ENCODE results near the gene FAM234B.

The FAM234B gene, protein sequence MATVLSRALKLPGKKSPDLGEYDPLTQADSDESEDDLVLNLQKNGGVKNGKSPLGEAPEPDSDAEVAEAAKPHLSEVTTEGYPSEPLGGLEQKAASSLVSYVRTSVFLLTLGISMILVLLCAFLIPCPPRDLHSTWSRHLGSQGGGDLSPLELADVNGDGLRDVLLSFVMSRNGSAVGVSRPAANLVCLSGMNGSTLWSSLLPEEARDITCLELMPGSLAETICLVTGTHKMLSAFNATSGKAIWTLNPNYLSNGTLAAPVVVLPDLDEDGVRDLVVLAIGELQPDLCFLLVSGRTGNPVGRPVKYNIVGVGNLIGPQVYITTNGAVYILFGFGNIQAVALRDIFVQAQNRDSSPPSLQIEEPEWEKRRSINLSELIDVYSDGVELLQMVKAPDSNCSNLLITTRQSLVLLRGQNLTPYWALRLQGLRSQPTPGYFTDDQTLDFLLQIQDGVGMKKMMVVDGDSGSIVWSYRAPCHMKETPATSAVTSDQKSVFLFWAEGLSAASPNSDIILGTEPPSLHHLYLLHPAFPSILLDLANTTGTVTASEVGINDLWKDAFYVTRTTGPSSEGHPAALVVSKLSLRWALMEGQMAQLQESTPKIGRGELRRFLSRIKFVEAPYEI

DNA sequence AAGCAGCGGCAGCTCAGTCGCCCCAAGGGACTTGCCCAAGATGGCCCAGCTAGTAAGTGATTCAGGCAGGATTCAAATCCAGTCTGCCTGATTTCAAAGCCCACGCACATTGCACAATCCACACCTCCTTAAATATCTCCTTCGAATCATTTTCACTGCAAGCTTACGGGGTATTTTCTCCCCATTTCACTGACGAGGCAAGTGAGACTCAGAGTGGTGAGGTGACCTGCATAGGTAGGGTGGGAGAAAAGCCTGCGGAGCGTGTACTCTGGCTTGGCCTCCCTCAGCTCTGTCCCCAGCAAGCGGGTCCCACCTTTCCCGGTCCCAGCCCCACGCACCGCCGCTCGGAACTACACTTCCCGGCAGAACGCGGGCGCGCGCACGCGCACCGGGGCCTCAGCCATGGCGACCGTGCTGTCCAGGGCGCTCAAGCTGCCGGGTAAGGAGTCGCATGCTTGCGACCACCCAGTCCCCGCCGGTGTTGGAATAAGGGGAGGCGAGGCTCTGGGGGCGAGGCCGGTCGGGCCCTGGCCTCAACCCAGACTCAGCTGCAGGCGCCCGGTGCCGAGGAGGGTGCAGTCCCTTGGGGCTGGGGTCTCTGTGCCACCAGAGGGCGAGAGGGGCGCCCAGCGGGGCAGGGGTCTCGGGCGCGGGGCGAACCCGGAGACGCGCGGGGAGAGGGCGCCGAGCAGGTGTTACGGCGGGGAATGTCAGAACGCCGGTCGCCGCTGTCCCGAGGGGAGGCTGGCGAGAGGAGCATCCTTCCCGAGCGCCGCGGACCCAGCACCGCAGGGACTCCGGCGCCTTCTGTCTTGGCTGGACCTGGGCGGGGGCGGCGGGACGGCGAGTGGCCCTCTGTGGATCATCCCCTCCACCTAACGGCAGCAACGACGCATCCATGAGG, at the start of gene FAM234B:
Gene FAM234B (plus strand): TSS at position 380 of the 904 bp plus-strand sequence. CDS start 23 bp downstream, at position 403.
- TF ChIP-seq GATA2 (IDR thresholded peaks at IDR 0.05; ENCODE audit: low read depth, low read length) (no peak), GATA3 (IDR thresholded peaks at IDR 0.05; ENCODE audit: low read depth, low read length) (no peak)

DNA sequence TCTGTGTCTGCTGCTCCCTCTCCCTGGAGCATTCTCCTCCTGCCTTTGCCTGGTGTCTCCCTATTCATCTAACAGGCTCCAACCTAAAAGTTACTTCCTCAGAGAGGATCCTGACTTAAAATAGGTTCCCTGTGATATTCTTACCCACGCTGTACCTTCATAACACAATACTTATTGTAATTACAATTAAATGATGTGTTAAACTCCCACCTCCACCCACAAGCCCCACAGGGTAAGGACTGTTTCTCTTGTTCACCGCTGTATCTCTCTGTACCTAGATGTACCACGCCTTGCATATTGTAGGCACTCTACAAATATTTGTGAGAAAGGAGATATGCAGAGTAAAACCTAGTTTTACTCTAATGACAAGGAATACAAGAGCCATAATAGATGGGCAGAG, 49.1 kb upstream of the FAM234B start:
- TF ChIP-seq GATA2 (IDR thresholded peaks at IDR 0.05; ENCODE audit: low read depth, low read length), result no peak
- no peak for TF ChIP-seq GATA3 (IDR thresholded peaks at IDR 0.05; ENCODE audit: low read depth, low read length)

DNA sequence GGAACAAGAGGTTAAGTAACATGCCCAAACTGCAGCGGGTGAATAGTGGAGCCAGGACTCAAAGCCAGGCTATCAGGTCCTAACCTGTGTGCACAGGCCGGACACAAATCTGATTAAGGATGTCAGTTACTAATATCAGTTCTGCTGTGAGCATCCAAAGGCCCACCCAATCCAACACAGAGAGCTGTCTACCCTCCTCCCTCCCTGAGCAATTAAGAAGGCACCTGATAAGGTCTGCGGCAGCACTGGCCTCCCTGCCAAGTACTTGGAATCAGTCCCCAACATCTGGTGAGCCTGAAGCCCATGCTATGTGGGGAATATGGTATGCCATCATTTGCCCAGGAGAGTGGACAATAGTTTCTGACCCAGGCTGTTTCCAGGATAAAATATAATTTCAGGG, 48.0 kb upstream of the FAM234B start:
- TF ChIP-seq GATA3 (IDR thresholded peaks at IDR 0.05; ENCODE audit: low read depth, low read length) (no peak), GATA2 (IDR thresholded peaks at IDR 0.05; ENCODE audit: low read depth, low read length) (no peak)

DNA sequence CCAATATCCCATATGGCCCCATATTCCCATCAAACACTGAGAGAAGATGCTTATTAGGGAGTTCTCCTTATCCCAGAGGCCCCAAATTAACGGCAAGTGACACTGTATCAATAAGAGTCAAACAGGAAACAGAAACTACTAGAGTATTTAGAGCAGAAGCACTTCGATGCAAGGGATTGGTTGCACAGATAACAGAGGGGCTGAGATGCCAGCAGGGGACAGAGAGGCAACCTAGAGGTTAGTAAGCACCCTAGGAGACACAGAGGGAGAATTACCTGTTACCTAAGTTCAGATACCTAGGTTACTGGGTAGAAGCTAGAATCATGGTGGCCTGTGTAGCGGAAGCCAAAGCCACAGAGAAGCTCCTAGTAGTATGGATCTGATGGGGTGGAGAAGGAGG, 47.0 kb upstream of the FAM234B start:
- TF ChIP-seq GATA2 (IDR thresholded peaks at IDR 0.05; ENCODE audit: low read depth, low read length) (no peak), GATA3 (IDR thresholded peaks at IDR 0.05; ENCODE audit: low read depth, low read length) (no peak)

DNA sequence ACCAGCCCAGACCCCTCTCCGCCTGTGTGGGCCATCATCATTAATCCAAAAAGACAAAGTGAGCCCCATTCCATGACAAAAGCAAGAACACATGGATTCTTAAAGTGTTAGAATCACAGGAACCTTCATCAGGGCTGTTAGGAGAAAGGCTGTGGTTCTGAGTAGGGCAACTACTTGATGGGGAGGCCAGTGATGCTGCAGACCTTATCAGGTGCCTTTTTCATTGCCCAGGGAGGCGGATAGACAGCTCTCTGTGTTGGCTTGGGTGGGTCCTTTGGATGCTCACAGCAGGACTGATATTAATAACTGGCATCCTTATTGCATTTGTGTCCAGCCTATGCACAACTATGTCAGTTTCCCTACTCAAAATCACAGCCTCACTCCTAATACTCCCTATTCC, 46.4 kb upstream of the FAM234B start:
- no peak for TF ChIP-seq GATA3 (IDR thresholded peaks at IDR 0.05; ENCODE audit: low read depth, low read length)
- no peak for TF ChIP-seq GATA2 (IDR thresholded peaks at IDR 0.05; ENCODE audit: low read depth, low read length)

DNA sequence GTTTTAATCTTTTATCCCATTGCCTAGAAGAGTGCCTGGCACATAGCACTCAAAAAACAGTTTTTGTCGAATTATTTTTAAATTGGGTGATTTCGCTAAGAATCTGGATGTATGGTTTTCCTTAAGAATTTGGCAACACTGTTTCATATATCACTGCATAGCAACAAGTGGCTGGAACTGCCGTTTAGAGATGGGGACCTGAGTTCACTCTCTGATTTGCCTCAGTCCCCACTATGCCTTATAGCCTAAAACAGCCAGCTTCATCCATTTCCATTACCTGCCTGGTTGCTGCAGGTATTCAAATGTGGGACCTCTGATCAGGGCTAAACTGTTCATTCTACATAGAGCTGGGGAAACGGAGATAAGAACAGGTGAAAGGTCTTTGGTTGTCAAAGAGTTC, 45.9 kb upstream of the FAM234B start:
- TF ChIP-seq GATA2 (IDR thresholded peaks at IDR 0.05; ENCODE audit: low read depth, low read length) (no peak), GATA3 (IDR thresholded peaks at IDR 0.05; ENCODE audit: low read depth, low read length) (no peak)

DNA sequence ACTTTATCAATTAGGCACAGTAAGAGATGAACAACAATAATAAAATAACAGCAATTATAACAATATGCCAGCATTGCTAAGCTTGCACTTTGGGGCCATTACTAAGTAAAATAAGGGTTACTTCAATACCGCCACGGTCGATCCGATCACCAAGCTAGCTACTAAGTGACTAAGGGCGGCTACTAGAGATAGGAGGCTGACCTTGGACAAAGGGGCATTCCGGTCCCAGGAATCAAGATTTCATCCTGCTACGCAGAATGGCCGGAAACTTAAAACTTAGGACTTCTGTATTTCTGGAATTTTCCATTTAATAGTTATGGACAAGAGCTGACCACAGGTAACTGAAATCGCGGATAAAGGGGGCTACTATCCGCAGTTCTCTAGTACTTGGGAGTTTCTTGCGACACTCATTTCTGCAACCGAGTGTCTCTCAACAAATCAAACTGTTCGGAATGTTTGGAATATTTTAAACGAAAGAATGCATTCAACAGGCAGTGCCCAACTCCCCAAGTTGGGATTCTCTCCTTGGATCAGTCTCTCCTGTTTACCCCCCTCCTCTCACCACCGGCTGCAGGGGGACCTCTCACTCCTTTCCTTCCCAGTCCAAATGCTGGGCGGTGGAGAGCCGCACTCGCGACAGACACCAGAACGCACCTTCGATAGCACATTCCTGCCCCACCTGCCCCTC, 44.8 kb upstream of the FAM234B start:
- TF ChIP-seq GATA3 (IDR thresholded peaks at IDR 0.05; ENCODE audit: low read depth, low read length) (no peak), GATA2 (IDR thresholded peaks at IDR 0.05; ENCODE audit: low read depth, low read length) (no peak)

DNA sequence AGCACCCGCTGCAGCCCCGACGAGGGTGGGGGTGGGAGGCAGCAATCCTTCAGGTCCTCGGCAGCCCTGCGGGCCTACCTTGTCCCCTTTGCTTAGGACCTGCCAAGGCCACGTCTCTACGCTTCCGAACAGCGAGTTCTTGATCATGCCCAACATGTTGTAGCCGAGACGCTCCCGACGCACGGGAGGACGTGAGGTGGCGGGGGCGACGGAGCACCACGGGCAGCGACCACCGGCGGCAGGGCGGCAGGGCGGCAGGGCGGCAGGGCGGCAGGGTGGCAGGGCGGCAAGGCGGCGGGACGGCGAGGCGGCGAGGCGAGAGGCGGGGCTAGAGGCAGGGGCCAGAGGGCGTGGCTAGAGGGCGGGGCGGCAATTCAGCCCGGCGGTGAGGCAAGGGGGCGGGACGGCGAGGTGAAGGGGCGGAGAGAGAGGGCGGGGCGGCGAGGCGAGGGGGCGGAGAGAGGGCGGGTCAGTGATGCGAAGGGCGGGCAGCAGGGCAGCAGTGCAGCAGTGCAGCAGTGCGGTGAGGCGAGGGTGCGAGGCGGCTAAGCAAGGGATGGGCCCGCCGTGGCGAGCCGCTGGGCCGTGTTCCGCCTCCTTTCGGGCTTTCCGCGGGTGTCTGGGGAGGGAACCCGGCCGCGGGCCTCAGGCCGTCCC, 44.1 kb upstream of the FAM234B start, which contains the start of gene HEBP1:
Gene HEBP1 (minus strand): TSS at position 307 of the 657 bp plus-strand sequence. CDS start 151 bp downstream, at position 156.
- TF ChIP-seq GATA3 (IDR thresholded peaks at IDR 0.05; ENCODE audit: low read depth, low read length) (no peak), GATA2 (IDR thresholded peaks at IDR 0.05; ENCODE audit: low read depth, low read length) (no peak)

DNA sequence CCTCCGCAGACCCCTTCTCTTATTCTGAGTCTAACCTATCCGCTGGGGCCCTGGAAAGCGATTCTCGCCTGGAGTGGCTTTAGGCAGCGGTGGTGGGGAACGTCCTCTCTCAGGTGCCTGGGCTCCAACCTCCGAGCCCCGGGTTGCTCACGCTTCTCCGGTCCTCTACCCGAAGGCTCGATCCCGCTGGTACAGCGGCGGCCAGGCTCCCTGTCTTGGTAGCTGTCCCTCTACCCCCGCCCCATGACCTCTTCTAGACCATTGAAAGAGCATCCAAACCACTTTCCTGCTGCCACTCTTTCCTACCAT, 43.6 kb upstream of the FAM234B start:
- TF ChIP-seq GATA2 (IDR thresholded peaks at IDR 0.05; ENCODE audit: low read depth, low read length) (no peak), GATA3 (IDR thresholded peaks at IDR 0.05; ENCODE audit: low read depth, low read length) (no peak)

DNA sequence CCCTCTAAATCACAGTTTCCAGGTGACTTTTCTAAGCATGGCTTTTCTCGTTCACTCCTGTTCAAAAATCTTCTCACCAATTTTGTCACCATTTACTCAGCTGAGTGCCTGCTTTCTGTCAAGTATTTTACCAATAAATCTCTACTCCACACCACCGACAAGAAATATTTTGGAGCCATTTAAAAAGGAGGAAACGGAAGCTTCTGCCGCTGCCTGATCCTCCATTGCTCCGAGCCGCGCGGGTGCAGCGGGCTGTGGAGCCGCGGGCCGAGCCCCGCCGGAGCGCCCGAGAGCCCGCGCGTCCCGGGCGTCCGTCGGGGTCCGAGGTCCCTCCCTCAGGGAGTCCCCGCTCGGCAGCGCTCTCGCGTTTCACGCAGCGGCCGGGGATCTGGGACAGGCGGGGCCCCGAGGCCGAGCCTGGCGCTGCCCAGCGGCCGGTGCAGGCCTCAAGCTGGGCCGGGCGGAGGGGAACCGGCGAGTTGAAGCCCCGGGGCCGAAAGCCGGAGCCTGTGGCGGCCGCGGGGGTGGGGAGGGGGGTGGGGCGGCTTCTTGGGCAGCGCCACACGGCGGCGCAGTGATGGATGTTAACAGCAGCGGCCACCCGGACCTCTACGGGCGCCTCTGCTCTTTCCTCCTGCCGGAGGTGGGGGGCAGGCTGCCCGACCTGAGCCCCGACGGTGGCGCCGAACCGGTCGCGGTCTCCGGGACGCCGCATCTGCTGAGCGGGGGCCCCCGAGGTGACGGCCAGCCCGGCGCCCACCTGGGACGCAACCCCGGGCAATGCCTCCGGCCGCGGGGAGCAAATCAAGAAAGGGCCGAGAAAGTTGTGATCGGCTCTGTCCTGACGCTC, 43.0 kb upstream of the FAM234B start:
- TF ChIP-seq GATA2 (IDR thresholded peaks at IDR 0.05; ENCODE audit: low read depth, low read length) (no peak), GATA3 (IDR thresholded peaks at IDR 0.05; ENCODE audit: low read depth, low read length) (no peak)

DNA sequence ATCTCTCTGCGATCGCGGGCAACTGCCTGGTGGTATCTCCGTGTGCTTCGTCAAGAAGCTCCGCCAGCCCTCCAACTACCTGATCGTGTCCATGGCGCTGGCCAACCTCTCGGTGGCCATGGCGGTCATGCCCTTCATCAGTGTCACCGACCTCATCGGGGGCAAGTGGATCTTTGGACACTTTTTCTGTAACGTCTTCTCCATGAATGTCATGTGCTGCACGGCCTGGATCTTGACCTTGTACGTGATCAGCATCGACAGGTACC, 42.5 kb upstream of the FAM234B start:
- TF ChIP-seq GATA2 (IDR thresholded peaks at IDR 0.05; ENCODE audit: low read depth, low read length), result no peak
- no peak for TF ChIP-seq GATA3 (IDR thresholded peaks at IDR 0.05; ENCODE audit: low read depth, low read length)

DNA sequence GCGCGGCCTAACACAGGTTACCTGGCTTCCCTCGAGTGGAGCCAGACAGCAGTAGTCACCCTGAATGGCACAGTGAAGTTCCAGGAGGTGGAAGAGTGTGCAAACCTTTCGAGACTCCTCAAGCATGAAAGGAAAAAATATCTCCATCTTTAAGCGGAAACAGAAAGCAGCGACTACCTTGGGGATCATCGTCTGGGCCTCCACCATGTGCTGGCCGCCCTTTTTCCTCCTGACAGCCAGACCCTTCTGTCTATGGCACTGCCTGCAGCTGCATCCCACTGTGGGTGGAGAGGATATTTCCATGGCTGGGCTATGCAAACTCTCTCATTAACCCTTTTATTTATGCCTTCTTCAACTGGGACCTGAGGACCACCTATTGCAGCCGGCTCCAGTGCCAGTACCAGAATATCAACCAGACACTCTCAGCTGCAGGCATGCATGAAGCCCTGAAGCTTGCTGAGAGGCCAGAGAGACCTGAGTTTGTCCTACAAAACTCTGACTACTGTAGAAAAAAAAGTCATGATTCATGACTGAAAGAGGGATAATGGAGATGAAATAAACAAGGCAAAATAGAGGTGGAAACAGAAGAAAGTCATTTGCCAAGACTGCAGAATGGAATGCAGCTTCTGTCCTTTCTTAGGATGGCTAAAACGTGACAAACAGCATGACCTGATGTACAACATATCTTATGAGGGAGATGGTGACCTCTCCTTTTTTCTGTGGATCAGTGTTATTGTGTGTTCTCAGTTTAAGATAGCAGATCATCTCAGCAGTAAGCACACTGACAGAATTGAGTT, 41.7 kb upstream of the FAM234B start:
- no peak for TF ChIP-seq GATA2 (IDR thresholded peaks at IDR 0.05; ENCODE audit: low read depth, low read length)
- no peak for TF ChIP-seq GATA3 (IDR thresholded peaks at IDR 0.05; ENCODE audit: low read depth, low read length)
